K562 (cell line): ENCODE measurements around the gene CIAO2A. TPM values are rescaled to one million over a fixed set of nuclear protein-coding genes. Genes with fewer than 3 reads are reported as not detected.

ENCODE experiments used
- CHD7 ChIP-seq: fragments of 200-600 bp; sonication (generic); IDR thresholded peaks from one replicate; pipeline ENCODE4 v1.6.1; 2012; ENCODE audit warnings: mild to moderate bottlenecking, low read depth, low read length, inconsistent platforms
- ETS1 ChIP-seq: conservative IDR thresholded peaks from 2 replicates; pipeline ENCODE4 v1.6.1; 2011; ENCODE audit warnings: low read depth, mild to moderate bottlenecking, low read length; ENCODE audit not compliant: control insufficient read depth
- NEUROD1 ChIP-seq: fragments of 150-350 bp; IDR thresholded peaks from 2 replicates; pipeline ENCODE4 v1.6.1; 2014; ENCODE audit warnings: borderline replicate concordance, low read length, low read depth; ENCODE audit not compliant: partially characterized antibody
- SLC30A9 ChIP-seq: fragments of 250-450 bp; sonication (Bioruptor Pico); IDR thresholded peaks from 2 replicates; pipeline ENCODE4 v1.8.0; 2022; ENCODE audit warnings: mild to moderate bottlenecking, moderate library complexity
- ZNF655 ChIP-seq: fragments of 250-450 bp; sonication (Bioruptor Pico); IDR thresholded peaks from 2 replicates; pipeline ENCODE4 v1.5.0; 2021
- polyA plus RNA-seq, 8 experiments: library from polyadenylated mRNA; depleted of rRNA in 4 of 8; stranded (reverse) in 5 of 8; unstranded in 3 of 8; fragments of >200 nt; fragmentation: Nextera tagmentation in 2 of 8; fragmentation: Illumina TruSeq in 1 of 8; extraction: Ambion mirVana in 2 of 8; extraction: Trizol in 1 of 8; gene quantifications; 2 replicates each; pipeline versions ENCODE4 v1.2.1 to v1.2.3, GENCODE V29; 2011 to 2014; ENCODE audit warnings: inconsistent platforms in 1 of 8, missing spikeins in 1 of 8
- total RNA-seq, 7 experiments: library from RNA; depleted of rRNA in 6 of 7; stranded (reverse); fragments of >200 nt in 6 of 7; fragmentation: Illumina TruSeq in 2 of 7; extraction: Trizol in 2 of 7; gene quantifications; 2 replicates each; pipeline versions ENCODE4 v1.2.1 to v1.2.3, GENCODE V29; 2011 to 2021; ENCODE audit warnings: low replicate concordance in 1 of 7

CIAO2A gene
- total and polyA plus RNA-seq, 9 of the 15 experiments (the other 6 are each of a cell fraction or from before 2014, with no cell fraction given) = 161 to 429 (median 313) TPM

- TF ChIP-seq CHD7 (no peak), ETS1 (peak; percentile 98), SLC30A9 (CRISPR knock-in tag) (no peak), NEUROD1 (peak; percentile 67), ZNF655 (no peak)
Measured at GRCh38 chr15:64093627-64094417, at the start of gene CIAO2A (continued).
